ENCODE results near the gene VNN1. TPM values are rescaled to one million over a fixed set of nuclear protein-coding genes. Genes with fewer than 3 reads are reported as not detected.

The VNN1 gene
- total RNA-seq, 1 experiment from 2014 or later = not detected

- TF ChIP-seq REST (IDR thresholded peaks at IDR 0.05; ENCODE audit: low read depth) (no peak), POLR2A (IDR thresholded peaks at IDR 0.05; ENCODE audit: borderline replicate concordance, extremely low read depth, insufficient read depth, insufficient read length) (no peak), SIN3A (IDR thresholded peaks at IDR 0.05; ENCODE audit: low read depth) (no peak), ATF3 (IDR thresholded peaks at IDR 0.05) (no peak), CEBPB (IDR thresholded peaks at IDR 0.05; ENCODE audit: low read depth) (no peak), MAX (IDR thresholded peaks at IDR 0.05) (no peak), SRF (IDR thresholded peaks at IDR 0.05; ENCODE audit: low read depth) (no peak), JUND (IDR thresholded peaks at IDR 0.05) (no peak), TCF7L2 (IDR thresholded peaks at IDR 0.05; ENCODE audit: borderline replicate concordance, extremely low read depth, insufficient read depth, insufficient read length) (no peak)
Measured at GRCh38 chr6:132664309-132665034, 49.4 kb downstream of the VNN1 start (continued).

- no TSS peak for BruUV-seq (replicated peaks)
- TF ChIP-seq ZNF274 (IDR thresholded peaks at IDR 0.05; ENCODE audit: low read depth, low read length) (no peak), ZBTB33 (IDR thresholded peaks at IDR 0.05; ENCODE audit: extremely low read depth, insufficient replicate concordance, low read length) (no peak), POLR2AphosphoS5 (IDR thresholded peaks at IDR 0.05; ENCODE audit: low read depth, low read length) (no peak), ATF3 (IDR thresholded peaks at IDR 0.05) (no peak), CEBPB (IDR thresholded peaks at IDR 0.05; ENCODE audit: low read depth) (no peak), ELF1 (IDR thresholded peaks at IDR 0.05; ENCODE audit: borderline replicate concordance, low read depth) (no peak), POLR2A (IDR thresholded peaks at IDR 0.05; ENCODE audit: borderline replicate concordance, extremely low read depth, insufficient read depth, insufficient read length) (no peak), RAD21 (IDR thresholded peaks at IDR 0.05; ENCODE audit: low read depth) (no peak)
Measured at GRCh38 chr6:132663661-132664060, 50.2 kb downstream of the VNN1 start.

More at GRCh38 chr6:132663661-132664060, 50.2 kb downstream of the VNN1 start:
- Histone ChIP-seq H3K4me1 (ENCODE audit: control insufficient read depth in 1 of 2, insufficient read depth in 2 of 2, low read length in 2 of 2) (peaks cover 0 to 5% of the 10 kb centered on the region in 2 experiments; a peak in 1 of 4 replicates), H4K20me1 (ENCODE audit: insufficient read depth) (no peaks in the 10 kb centered on the region), H3K79me2 (ENCODE audit: insufficient read depth, low read length) (no peaks in the 10 kb centered on the region), H3K27ac (ENCODE audit: low read depth, low read length) (no peak overlapping the region), H3K9ac (ENCODE audit: low read length) (no peak overlapping the region), H3K27me3 (ENCODE audit: insufficient read depth, low read length) (no peaks in the 10 kb centered on the region), H3K4me2 (ENCODE audit: low read length) (no peak overlapping the region), H3K9me3 (ENCODE audit: control insufficient read depth in 1 of 2, insufficient read depth in 1 of 2, low read depth in 1 of 2, low read length in 2 of 2) (no peaks in the 10 kb centered on the region), H2AFZ (ENCODE audit: low read depth, low read length, poor library complexity, severe bottlenecking) (no peak overlapping the region), H3K9me2 (ENCODE audit: insufficient read depth) (no peaks in the 10 kb centered on the region), H3K36me3 (ENCODE audit: control insufficient read depth in 1 of 2, insufficient read depth in 2 of 2, low read length in 2 of 2) (no peaks in the 10 kb centered on the region), H3K4me3 (replicated peaks in 1 of 2; ENCODE audit: low read depth in 1 of 2, low read length in 2 of 2) (no peak overlapping the region)
- intact Hi-C loops (cut with micrococcal nuclease) = no loop called here
- RAD21 ChIA-PET (ENCODE audit: low non-redundant PET in 1 of 2, low total read pairs in 2 of 2, uncharacterized antibody in 2 of 2, unreplicated experiment in 2 of 2) = no interaction called here
- DNase-seq (ENCODE audit: low read depth, low spot score) = no peak
- ATAC-seq = no peak
- CTCF ChIA-PET = no interaction called here
- POLR2A ChIA-PET = no interaction called here

Measured in HCT116 (cell line).